Gastrocnemius medialis (tissue), 4 donors: ENCODE results near the gene ADAMTS15. TPM values are rescaled to one million over a fixed set of nuclear protein-coding genes. Genes with fewer than 3 reads are reported as not detected.

Source experiments
- ATAC-seq, 2 donors: fragments of 150-250 bp; one replicate each; pipeline ENCODE4 v1.9.1; 2016
- DNase-seq, 2 donors: peaks; one replicate each; pipeline ENCODE4 v3.0.0-alpha.2; 2019
- H3K27ac ChIP-seq, 4 donors: fragments of 200-600 bp; sonication (generic); 1 replicate in 1 of 4; 2 replicates in 3 of 4; pipeline ENCODE4 v1.5.1; 2016 to 2018; ENCODE audit warnings: mild to moderate bottlenecking in 2 of 4, moderate library complexity in 1 of 4
- H3K27me3 ChIP-seq, 3 donors: fragments of 200-600 bp; sonication (generic) in 2 of 3; 1 replicate in 1 of 3; 2 replicates in 2 of 3; pipeline versions ENCODE4 v1.5.1 to v1.6.0; 2016 to 2019; ENCODE audit warnings: mild to moderate bottlenecking in 1 of 3, moderate library complexity in 1 of 3
- H3K36me3 ChIP-seq, 2 donors: fragments of 200-600 bp; sonication (generic) in 1 of 2; one replicate each; pipeline ENCODE4 v1.5.1; 2017 to 2018
- H3K4me1 ChIP-seq, 2 donors: fragments of 200-600 bp; sonication (generic) in 1 of 2; one replicate each; pipeline ENCODE4 v1.5.1; 2016 to 2017; ENCODE audit warnings: mild to moderate bottlenecking in 2 of 2
- H3K4me3 ChIP-seq, 4 donors: fragments of 200-600 bp; sonication (generic) in 3 of 4; 1 replicate in 1 of 4; 2 replicates in 3 of 4; pipeline ENCODE4 v1.5.1; 2016 to 2019; ENCODE audit warnings: mild to moderate bottlenecking in 2 of 4
- H3K9me3 ChIP-seq, 3 donors: fragments of 200-600 bp; sonication (generic) in 2 of 3; 1 replicate in 1 of 3; 2 replicates in 2 of 3; pipeline ENCODE4 v1.5.1; 2016 to 2019
- CTCF ChIP-seq, 5 experiments: fragments of 450-650 bp in 3 of 5; fragments of 200-600 bp in 2 of 5; sonication (generic) in 2 of 5; IDR thresholded peaks in 4 of 5; conservative IDR thresholded peaks in 1 of 5; 1 replicate in 4 of 5; 2 replicates in 1 of 5; pipeline ENCODE4 v1.5.1; 2016 to 2019; ENCODE audit warnings: antibody characterized with exemption in 5 of 5, mild to moderate bottlenecking in 3 of 5, moderate library complexity in 3 of 5
- POLR2A ChIP-seq, 2 donors: fragments of 450-650 bp; IDR thresholded peaks; one replicate each; pipeline ENCODE4 v1.6.1; 2017; ENCODE audit warnings: antibody characterized with exemption in 2 of 2, mild to moderate bottlenecking in 2 of 2, moderate library complexity in 2 of 2
- in situ Hi-C, 4 donors: fragments of 200-750 bp; cut with MboI; loops; one replicate each; pipeline versions ENCODE4 v1.15.0 to v1.8.0; 2017; ENCODE audit warnings: low sequenced_read_pairs in 4 of 4
- intact Hi-C: fragments of 100-400 bp; cut with DNase I; formaldehyde crosslinking; loops from one replicate; pipeline ENCODE4 v1.15.1; 2023; ENCODE audit warnings: low total_unique reads
- total RNA-seq, 4 donors: library from RNA; depleted of rRNA; stranded (reverse); fragments of >200 nt; gene quantifications; one replicate each; pipeline versions ENCODE4 v1.1.0 to v1.2.3, GENCODE V29; 2016

ADAMTS15 gene
- total RNA-seq, 4 donors from 2014 or later: 1.2 to 3.4 (median 1.9) TPM

- H3K4me3 ChIP-seq: no peak overlapping the region
- no peaks in the 10 kb centered on the region for H3K27me3 ChIP-seq
- in situ Hi-C loops (no loop called here), intact Hi-C loops (no loop called here)
- TF ChIP-seq POLR2A (IDR thresholded peaks at IDR 0.05): no peak
- no peak for TF ChIP-seq CTCF (IDR thresholded peaks at IDR 0.05 in 4 of 5, conservative IDR thresholded peaks at IDR 0.05 in 1 of 5)
- no peak overlapping the region for H3K27ac ChIP-seq
- ATAC-seq: no peak
- no peaks in the 10 kb centered on the region for H3K9me3 ChIP-seq
- peaks cover 22 to 31% of the 10 kb centered on the region in 2 donors for H3K4me1 ChIP-seq
- DNase-seq: no peak
- no peaks in the 10 kb centered on the region for H3K36me3 ChIP-seq
Observed at GRCh38 chr11:130402570-130402969, 45.9 kb upstream of the ADAMTS15 start.

GRCh38 chr11:130403271-130403804 lies 45.1 kb upstream of the ADAMTS15 start:
- Histone ChIP-seq H3K27ac (no peak overlapping the region), H3K36me3 (no peaks in the 10 kb centered on the region), H3K27me3 (no peaks in the 10 kb centered on the region), H3K9me3 (no peaks in the 10 kb centered on the region), H3K4me1 (peaks cover 22 to 31% of the 10 kb centered on the region in 2 donors), H3K4me3 (no peak overlapping the region)
- DNase-seq (no peak), ATAC-seq (peak; percentile 23 to 61)
- intact Hi-C loops (loop anchor here (1.0 kb wide), 1 partner anchor 39 kb away; no protein-coding TSS in a partner anchor), in situ Hi-C loops (no loop called here)
- no peak for TF ChIP-seq CTCF (IDR thresholded peaks at IDR 0.05 in 4 of 5, conservative IDR thresholded peaks at IDR 0.05 in 1 of 5)
- no peak for TF ChIP-seq POLR2A (IDR thresholded peaks at IDR 0.05)

- no peak overlapping the region for H3K27ac ChIP-seq
- no peaks in the 10 kb centered on the region for H3K27me3 ChIP-seq
- H3K36me3 ChIP-seq: no peaks in the 10 kb centered on the region
- intact Hi-C loops (loop anchor here (1.0 kb wide), 1 partner anchor 38 kb away; no protein-coding TSS in a partner anchor), in situ Hi-C loops (no loop called here)
- ATAC-seq (no peak), DNase-seq (no peak)
- H3K4me1 ChIP-seq: peaks cover 22 to 31% of the 10 kb centered on the region in 2 donors
- TF ChIP-seq CTCF (IDR thresholded peaks at IDR 0.05 in 4 of 5, conservative IDR thresholded peaks at IDR 0.05 in 1 of 5) (no peak), POLR2A (IDR thresholded peaks at IDR 0.05) (no peak)
- H3K4me3 ChIP-seq: no peak overlapping the region
- H3K9me3 ChIP-seq: no peaks in the 10 kb centered on the region
Observed at GRCh38 chr11:130403967-130404366, 44.5 kb upstream of the ADAMTS15 start.

DNA sequence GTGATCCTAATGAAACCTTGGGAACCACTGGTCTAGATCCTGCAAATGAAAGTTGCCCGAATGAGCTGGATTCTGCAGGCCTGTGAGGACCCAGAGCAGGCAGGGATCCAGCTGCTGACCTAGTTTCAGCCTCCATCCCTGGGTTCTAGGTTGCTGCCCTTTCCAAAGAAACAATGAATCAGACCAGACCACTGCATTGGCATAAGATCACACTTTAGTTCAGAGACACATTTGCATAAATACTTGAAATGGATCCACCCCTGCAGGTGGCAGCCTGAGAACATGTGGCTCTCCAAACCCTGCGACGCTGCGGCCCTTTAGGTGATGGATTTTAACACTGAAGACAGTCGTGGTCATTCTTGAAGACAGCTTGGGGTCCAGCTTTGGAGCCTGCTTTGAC lies 43.7 kb upstream of the ADAMTS15 start:
- H3K36me3 ChIP-seq: no peaks in the 10 kb centered on the region
- peaks cover 22 to 31% of the 10 kb centered on the region in 2 donors for H3K4me1 ChIP-seq
- ATAC-seq (no peak), DNase-seq (no peak)
- no peaks in the 10 kb centered on the region for H3K27me3 ChIP-seq
- TF ChIP-seq CTCF (IDR thresholded peaks at IDR 0.05 in 4 of 5, conservative IDR thresholded peaks at IDR 0.05 in 1 of 5): no peak
- TF ChIP-seq POLR2A (IDR thresholded peaks at IDR 0.05): no peak
- intact Hi-C loops: no loop called here
- no peak overlapping the region for H3K27ac ChIP-seq
- in situ Hi-C loops: no loop called here
- no peak overlapping the region for H3K4me3 ChIP-seq
- no peaks in the 10 kb centered on the region for H3K9me3 ChIP-seq

DNA sequence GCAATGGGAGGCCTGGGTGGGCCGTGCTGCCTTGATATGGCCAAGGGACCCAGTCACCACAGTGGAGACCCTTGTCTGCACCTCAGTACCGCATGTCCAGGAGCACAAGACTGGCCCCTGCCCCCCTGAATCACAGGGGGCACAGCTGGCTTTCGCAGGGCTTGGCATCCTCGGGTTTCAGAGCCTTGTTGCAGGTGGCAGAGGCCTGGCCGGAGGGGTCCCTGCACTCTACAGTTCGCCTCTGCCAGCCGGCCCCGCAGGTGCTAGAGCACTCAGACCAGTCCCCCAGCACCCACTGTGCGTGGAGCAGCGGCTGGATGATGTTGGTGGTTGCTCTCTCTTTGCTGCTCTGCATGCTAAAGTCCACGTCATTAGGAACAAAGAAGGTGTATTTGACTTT lies 43.0 kb upstream of the ADAMTS15 start:
- no peaks in the 10 kb centered on the region for H3K36me3 ChIP-seq
- H3K27me3 ChIP-seq: no peaks in the 10 kb centered on the region
- no peak overlapping the region for H3K4me3 ChIP-seq
- DNase-seq: no peak
- peaks cover 19 to 29% of the 10 kb centered on the region in 2 donors for H3K4me1 ChIP-seq
- no peak for TF ChIP-seq POLR2A (IDR thresholded peaks at IDR 0.05)
- no peak for TF ChIP-seq CTCF (IDR thresholded peaks at IDR 0.05 in 4 of 5, conservative IDR thresholded peaks at IDR 0.05 in 1 of 5)
- intact Hi-C loops (no loop called here), in situ Hi-C loops (no loop called here)
- H3K27ac ChIP-seq: no peak overlapping the region
- no peak for ATAC-seq
- no peaks in the 10 kb centered on the region for H3K9me3 ChIP-seq
